LNCAP (cell line): ENCODE measurements around the gene CAMTA1.

Source experiments
- TF ChIP-seq, protein P1 (sequence below): fragments of 450-650 bp; IDR thresholded peaks from 2 replicates; pipeline ENCODE4 v1.5.1; 2017; ENCODE audit warnings: mild to moderate bottlenecking

Gene CAMTA1

DNA sequence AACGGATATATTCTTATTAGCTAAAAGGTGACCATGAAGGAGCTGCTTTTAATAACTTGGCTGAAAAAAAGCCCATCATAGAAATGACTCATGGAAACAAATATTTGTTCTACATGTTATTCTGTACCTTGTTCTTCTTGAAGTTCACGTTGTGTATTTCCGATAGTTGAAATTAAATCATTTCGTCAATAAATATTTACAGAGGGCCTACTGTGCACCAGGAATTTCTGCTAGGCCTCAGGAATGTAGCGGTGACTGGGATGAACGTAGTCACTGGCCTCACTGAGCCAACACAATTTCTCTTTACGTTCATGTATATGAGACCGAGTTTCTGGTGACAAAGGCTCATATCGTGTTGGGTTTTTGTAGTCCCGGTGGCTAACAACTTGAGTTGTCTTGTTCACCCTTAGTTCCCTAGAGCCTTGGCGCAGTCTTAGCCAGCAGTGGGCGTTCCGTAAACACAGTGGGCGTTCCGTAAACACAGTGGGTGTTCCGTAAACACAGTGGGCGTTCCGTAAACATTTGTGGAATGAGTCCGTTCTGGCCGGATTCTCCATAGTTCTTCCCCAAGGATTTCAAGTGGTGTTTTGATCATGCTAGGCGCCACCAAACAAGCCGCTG is 932.6 kb downstream of the CAMTA1 start:
- TF ChIP-seq, protein P1, sequence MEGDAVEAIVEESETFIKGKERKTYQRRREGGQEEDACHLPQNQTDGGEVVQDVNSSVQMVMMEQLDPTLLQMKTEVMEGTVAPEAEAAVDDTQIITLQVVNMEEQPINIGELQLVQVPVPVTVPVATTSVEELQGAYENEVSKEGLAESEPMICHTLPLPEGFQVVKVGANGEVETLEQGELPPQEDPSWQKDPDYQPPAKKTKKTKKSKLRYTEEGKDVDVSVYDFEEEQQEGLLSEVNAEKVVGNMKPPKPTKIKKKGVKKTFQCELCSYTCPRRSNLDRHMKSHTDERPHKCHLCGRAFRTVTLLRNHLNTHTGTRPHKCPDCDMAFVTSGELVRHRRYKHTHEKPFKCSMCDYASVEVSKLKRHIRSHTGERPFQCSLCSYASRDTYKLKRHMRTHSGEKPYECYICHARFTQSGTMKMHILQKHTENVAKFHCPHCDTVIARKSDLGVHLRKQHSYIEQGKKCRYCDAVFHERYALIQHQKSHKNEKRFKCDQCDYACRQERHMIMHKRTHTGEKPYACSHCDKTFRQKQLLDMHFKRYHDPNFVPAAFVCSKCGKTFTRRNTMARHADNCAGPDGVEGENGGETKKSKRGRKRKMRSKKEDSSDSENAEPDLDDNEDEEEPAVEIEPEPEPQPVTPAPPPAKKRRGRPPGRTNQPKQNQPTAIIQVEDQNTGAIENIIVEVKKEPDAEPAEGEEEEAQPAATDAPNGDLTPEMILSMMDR = no peak

DNA sequence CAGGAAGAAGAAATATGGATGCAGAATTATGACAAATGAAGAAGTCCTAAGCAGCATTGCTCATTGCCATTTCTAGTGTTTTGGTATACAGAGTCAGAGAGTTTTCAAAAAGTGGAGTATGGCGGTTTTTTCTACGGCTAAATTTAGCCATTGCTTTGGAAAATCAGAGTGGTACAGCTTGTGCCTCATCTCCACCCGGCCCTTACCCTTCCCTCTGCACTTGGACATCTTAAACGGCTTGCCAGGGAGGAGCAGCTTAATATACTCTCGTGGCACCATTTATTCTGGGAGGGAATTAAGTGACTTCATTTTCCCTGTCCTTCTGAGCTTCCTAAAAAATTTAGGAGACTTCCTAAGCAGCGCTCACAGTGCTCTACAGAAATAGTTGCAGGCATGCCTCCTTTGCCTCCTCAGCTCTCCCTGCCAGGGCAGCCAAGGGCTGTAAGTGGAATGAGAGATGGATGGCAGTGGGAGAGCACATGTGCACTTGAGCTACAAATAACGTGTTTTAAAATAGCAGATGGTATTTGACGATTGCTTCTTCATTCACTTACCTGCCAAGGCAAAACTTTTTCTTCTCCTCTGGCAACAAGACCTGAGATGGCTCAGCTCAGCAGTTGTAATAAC is 934.3 kb downstream of the CAMTA1 start:
- TF ChIP-seq, protein P1 = no peak

GRCh38 chr1:7721940-7722669 is 936.9 kb downstream of the CAMTA1 start:
- TF ChIP-seq, protein P1 = no peak

- TF ChIP-seq, protein P1 = no peak
Observed at GRCh38 chr1:7722670-7723012, 937.4 kb downstream of the CAMTA1 start.

GRCh38 chr1:7726623-7727022 is 941.4 kb downstream of the CAMTA1 start:
- TF ChIP-seq, protein P1 = no peak

- TF ChIP-seq, protein P1 = no peak
Observed at GRCh38 chr1:7727809-7728471, 942.7 kb downstream of the CAMTA1 start.

- TF ChIP-seq, protein P1 = no peak
Observed at GRCh38 chr1:7729761-7730160, 944.5 kb downstream of the CAMTA1 start.
